Left cardiac atrium (tissue), 4 donors: Measurements from ENCODE around the gene SH2D7. TPM values are rescaled to one million over a fixed set of nuclear protein-coding genes. Genes with fewer than 3 reads are reported as not detected.

Experiments
- ATAC-seq, 2 donors: fragments of 200-7000 bp; cut with Tn5 transposase; one replicate each; pipeline ENCODE4 v1.9.1; 2020; ENCODE audit warnings: mild to moderate bottlenecking in 2 of 2, moderate library complexity in 2 of 2
- DNase-seq: peaks from one replicate; pipeline ENCODE4 v3.0.0-alpha.2; 2020
- intact Hi-C, 2 donors: fragments of 100-400 bp; cut with DNase I; formaldehyde crosslinking; loops; one replicate each; pipeline versions ENCODE4 v1.14.1 to v1.15.1; 2022 to 2023
- total RNA-seq, 2 donors: library from RNA; stranded (reverse); fragmentation: NEBNext Ultra II Directional; extraction: Animal tissue kit (Norgen Biotek cat#: 25700); gene quantifications; one replicate each; pipeline ENCODE4 v1.2.1, GENCODE V29; 2021
- donor health status: DM: no; HTN: yes; CAD: no.
- donor health status: DM: no; HTN: yes; CAD: no; lungs with severe emphysema.
- donor health status: DM: yes; HTN: yes; CAD: no.
- donor health status: Dilated cardiomyopathy.

Gene SH2D7
- total RNA-seq, 2 donors from 2014 or later, result not detected

DNA sequence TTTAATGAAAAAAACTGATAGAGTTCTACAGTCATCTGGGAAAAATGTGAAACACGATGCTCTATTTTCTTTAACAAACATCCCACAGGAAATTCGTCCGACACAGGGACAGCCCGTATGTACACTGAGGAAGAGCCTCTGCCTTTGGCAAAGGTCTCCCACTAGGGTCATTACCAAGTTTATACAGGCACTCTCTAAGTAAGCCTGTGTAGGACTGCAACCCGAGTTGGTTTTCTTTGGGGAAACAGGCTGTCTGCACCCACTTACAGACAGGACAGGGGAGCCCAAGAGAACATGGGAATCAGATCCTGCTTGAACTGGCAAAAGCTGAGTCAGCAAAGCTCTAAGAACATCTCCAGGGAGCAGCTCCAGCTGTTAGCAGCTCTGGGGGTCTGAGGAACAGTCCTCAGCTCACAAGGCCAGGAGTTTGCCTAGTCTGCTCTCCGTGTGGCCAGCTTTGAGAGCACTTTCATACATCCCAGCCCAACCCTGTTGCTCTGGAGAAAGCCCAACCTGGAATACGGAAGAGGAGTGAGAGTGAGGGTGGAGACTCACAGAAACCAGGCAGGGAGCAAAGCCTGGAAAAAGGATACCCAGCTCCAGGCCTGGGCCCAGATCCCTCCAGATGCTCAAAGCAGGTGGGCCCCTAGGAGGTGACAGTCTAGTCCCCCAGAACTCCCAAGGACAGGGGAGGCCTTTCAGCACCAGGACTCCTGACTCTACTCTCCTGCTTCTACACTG, 16.7 kb upstream of the SH2D7 start:
- peak; percentile 46 for DNase-seq
- intact Hi-C loops, result no loop called here
- ATAC-seq, result peak; percentile 69 to 79

GRCh38 chr15:78076231-78077052, 15.9 kb upstream of the SH2D7 start:
- DNase-seq (no peak), ATAC-seq (peak; percentile 13 to 20)
- intact Hi-C loops, result no loop called here

GRCh38 chr15:78077053-78077870, 15.1 kb upstream of the SH2D7 start, which contains the start of gene TBC1D2B:
Gene TBC1D2B, minus strand, starts transcription at chr15:78077711. Its CDS starts 59 bp downstream, at chr15:78077652.
- peak; percentile 73 to 79 for ATAC-seq
- peak; percentile 68 for DNase-seq
- intact Hi-C loops, result no loop called here

DNA sequence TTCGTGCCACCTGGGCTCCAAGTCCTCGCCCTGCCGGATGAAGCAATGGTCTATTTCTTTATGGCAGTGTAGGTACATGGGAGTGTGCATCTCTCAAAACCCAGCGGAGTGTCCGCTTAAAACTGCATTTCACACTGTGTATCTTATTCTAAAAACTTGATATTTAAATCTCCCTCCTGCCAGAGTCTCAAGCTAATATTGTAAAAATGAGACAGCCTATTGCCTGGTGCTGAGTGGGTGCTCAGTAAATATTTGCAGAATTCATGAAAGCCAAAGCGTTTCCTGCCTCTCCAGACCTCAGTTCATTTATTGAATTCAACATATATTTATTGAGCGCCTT, 14.5 kb upstream of the SH2D7 start:
- no peak for DNase-seq
- intact Hi-C loops, result no loop called here
- ATAC-seq, result peak in 1 of 2 donors; percentile 2

DNA sequence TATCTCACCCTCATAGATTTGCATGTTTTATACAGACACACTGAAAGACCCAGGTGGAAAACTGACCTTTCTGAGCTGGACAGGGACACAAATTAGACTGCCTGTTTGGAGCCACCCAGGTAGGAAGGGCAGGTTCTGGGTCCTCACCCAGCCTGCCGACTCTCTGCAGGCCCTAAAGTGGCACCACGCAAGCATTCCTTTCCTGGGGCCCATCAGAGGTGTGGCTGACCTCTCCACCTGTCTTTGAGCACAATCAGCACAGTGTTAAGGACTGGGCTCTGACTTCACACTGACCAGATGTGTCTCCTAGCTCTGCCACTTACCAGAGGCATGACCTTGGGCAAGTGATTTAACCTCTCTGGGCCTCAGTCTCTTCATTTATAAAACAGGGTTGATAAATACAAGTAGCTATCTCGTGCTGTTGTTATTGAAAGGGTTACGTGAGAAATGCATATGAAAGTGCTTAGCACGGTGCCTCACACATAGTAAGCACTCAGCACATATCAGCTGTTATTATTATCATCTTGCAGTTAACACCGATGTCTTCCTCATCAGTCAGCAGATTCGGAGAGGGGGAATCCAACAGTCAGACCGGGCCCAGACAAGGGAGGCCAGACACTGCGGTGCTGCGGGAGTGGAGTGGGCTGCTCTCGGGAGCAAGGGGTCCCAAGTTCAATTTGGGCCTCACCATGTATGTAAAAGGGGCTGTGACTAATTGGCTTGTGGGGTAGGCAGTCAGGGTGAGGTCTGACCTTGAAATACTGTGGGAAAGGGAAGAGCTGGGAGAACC, 12.9 kb upstream of the SH2D7 start:
- no peak for ATAC-seq
- intact Hi-C loops, result no loop called here
- DNase-seq, result no peak

GRCh38 chr15:78080088-78080460, 12.3 kb upstream of the SH2D7 start:
- no peak for ATAC-seq
- no peak for DNase-seq
- intact Hi-C loops, result no loop called here

DNA sequence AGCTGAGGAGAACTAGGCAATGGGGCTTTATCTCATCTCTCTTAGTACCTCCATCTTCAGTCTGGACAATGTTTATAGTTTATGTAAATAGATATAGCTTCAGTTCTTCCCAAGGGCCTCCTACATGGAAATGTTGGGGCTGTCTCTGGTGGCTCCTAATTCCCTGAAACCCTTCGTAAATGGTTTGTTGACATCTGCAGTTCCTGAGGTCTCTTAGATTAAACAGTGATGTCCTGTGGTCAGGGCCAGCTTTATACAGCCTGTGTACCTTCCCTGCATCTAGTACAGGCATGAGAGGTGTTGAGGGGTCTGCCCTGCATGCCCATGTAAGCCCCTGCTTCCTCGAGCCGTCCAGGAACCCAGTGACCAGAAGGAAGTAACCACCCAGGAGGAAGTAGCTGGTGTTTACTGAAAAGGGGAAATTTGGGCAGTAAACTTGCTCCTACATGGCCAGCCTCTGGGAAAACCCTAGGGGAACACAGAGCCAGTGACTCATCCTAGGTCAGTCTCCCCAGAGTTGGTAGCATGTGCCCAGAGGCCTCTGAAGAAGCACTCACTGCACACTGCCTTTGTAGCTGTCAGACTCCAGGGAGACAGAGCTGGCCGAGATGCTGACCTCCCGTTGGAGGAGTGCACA, 10.1 kb upstream of the SH2D7 start:
- intact Hi-C loops, result no loop called here
- peak in 1 of 2 donors; percentile 51 for ATAC-seq
- no peak for DNase-seq

DNA sequence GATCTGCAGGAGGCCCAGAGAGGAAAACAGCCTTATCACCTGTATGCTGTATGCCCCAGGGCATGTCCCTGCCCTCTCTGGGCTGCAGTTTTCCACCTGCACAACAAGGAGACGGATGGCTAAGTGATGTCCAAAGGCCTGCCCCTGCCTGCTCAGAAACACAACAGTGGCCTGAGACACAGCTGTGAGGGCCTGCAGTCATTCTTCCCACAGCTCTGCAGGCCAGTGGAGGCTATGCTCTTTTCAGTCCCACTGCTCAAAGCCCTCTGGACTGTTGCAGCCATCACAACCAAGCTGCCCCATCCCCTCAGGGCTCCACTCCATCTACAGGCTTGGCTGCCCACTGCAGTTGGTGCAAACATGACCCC, 9.6 kb upstream of the SH2D7 start:
- intact Hi-C loops, result no loop called here
- DNase-seq (no peak), ATAC-seq (no peak)

DNA sequence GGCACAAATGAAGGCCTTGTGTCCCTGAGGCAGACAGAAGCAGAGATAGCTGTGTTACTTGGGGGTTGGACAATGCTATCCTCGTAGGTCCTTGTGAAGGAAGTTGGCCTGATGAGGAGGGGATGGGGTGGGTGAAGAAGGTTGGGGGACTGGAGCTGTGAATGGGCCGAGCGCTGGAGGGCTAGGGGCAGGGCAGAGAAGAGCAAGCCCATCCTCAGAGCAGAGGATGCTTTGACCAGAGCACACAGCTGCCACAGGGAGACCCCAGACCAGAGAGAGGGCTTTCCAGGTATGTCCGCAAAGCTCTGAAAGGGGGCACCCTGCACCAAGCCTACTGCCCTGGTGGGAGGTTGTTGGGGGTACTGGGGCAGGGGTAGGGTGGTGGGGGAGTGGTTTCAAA, 9.2 kb upstream of the SH2D7 start:
- ATAC-seq (no peak), DNase-seq (no peak)
- intact Hi-C loops, result no loop called here

DNA sequence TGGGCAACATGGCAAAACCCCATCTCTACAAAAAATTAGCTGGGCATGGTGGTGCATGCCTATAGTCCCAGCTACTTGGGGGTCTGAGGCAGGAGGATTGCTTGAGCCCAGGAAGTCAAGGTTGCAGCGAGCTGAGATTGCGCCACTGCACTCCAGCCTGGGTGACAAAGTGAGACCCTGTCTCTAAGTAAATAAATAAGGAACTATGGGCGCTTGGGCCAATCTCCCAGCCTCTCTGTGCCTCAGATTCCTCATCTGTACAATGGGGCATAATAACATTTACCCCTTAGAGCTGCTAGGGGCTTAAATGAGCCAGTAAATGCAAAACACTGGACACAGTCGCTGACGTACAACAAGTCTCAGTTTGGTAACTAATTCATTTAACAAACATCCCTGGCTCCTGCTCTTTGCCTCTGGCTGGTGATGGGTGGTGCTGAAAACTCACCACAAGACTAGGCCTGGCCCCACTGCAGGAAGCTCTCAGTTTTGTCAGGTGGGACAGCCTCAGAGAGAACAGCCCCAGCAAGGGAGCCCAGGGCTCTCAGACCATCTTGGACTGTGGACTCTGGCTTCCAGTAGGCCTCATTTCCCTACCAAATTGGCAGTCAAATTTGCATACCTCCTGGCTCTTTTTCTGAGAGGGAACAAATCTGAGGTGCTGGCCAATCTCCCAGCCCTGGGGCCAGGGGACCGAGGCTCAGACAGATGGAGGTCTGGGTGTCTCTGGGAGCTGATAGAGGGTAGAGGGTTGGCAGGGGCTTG, 8.5 kb upstream of the SH2D7 start:
- DNase-seq (no peak), ATAC-seq (no peak)
- intact Hi-C loops, result no loop called here

DNA sequence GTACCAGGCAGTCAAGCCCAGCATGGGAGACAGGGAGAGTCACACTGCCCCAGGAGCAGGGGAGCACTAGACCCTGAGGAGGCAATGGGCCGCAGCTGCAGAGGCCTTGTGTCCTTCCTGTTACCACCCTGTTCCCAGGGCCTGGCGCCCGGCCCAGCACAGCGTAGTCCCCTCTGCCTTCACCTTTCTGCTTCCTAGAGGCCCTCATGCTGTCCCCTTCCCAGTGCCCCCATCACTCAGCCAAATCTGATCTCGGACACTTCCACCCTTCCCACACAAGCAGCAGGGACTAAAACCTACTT, 8.0 kb upstream of the SH2D7 start:
- DNase-seq, result no peak
- intact Hi-C loops, result no loop called here
- no peak for ATAC-seq

GRCh38 chr15:78085928-78086327, 6.4 kb upstream of the SH2D7 start:
- intact Hi-C loops, result no loop called here
- ATAC-seq (no peak), DNase-seq (no peak)

DNA sequence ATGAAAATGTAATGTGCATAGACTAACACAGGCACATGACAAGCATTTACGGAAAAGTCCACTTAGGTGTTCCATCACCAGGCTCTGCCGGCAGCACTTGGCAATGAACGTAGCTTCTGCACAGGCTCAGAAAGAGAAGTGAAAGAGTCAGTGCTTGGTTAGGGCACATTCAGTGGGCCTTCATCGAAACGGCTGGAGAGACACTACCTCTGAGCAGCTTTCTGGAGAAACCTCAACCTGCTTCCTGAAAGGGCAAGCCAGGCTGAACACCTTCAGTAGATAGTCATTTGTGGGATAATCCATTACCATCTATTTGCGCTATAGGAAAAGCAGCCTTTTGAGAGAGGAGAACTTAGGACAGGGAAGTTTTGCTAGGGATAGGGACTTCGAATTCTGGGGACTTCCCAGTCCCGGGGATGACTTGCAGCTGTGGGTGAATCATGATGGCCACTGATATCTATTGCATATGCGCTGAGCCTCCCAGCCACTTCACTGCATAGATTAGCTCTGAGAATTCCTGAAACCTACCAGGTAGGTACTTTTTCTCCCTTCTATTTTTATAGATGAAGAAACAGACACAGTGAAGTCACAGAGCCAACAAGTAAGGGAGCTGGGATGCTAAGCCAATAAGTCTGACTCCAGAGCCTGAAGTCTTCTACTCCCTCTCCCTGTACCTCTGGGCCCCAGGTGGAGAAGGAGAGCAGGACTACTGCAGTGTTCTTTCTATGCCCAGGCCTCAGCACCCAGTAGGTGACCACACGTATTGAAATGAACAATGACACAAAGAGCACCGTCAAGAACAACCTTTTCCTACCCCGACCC, 4.2 kb upstream of the SH2D7 start:
- DNase-seq (no peak), ATAC-seq (no peak)
- intact Hi-C loops, result no loop called here

DNA sequence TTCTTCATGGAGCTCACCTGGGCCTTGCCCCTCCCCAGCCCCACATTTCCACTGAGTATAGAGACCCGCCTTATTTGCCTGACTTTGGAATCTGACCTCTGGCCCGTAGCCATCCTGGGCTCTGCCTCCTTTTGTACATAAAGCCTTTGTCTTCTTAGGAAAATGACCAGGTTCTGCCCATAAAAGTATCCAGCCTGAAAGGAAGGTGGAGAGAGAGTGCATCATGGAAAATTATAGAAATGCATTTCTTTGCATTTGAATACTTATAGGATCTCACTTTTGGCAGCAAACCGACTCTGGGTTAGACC, 3.6 kb upstream of the SH2D7 start:
- no peak for DNase-seq
- no peak for ATAC-seq
- intact Hi-C loops, result no loop called here

DNA sequence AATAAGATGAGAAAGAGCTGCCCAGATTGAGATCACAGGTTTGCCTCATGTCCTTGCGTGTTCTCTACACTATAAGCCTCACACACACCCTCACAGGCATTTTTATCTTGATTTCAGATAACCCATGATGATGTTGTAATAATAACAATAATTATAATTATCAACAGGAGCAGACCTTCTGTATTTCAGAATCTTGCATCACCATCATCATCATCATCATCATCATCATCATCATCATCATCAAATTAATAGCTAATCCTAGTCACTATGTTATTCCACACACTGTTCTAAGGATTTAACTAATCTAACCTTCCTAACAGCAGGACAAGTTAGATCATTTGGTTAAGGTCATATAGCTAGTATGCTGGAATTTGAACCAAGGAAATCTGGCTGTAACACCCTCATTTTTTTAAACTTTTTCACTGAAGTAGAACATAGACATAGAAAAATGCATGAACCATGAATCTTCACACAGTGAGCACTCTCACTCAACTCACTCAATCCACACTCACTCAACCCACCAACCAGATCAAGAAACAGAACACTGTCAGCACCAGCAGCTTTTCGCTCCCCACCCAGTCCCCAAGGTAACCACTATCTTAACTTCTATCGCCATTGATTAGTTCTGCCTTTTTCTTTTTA, 1.8 kb upstream of the SH2D7 start:
- DNase-seq (no peak), ATAC-seq (no peak)
- intact Hi-C loops, result no loop called here

- DNase-seq (no peak), ATAC-seq (peak; percentile 86 to 90)
- intact Hi-C loops, result no loop called here
Observed at GRCh38 chr15:78093242-78094020, 1.1 kb downstream of the SH2D7 start.
